B cell (primary cell): ENCODE data around the gene SLC32A1. TPM values are rescaled to one million over a fixed set of nuclear protein-coding genes. Genes with fewer than 3 reads are reported as not detected.

Experiments used
- ATAC-seq: fragments of 200-7000 bp; cut with Tn5 transposase; one replicate; pipeline ENCODE4 v1.10.0; 2021; ENCODE audit warnings: low read depth, mild to moderate bottlenecking, moderate number of reproducible peaks, moderate library complexity
- CTCF ChIA-PET: fragments of 350-600 bp; sonication (Branson Sonifier 250); formaldehyde crosslinking; loops from one replicate; lab custom pipeline; 2021; ENCODE audit warnings: antibody characterized with exemption, inconsistent platforms; lab: Charles Lee
- POLR2A ChIA-PET: fragments of 350-600 bp; sonication (Branson Sonifier 250); formaldehyde crosslinking; loops from one replicate; lab custom pipeline; 2021; ENCODE audit warnings: antibody characterized with exemption; lab: Charles Lee
- DNase-seq: peaks from one replicate; pipeline ENCODE4 v3.0.0; 2013
- H2AFZ ChIP-seq: 2 replicates; pipeline ENCODE4 v1.6.1; 2012; ENCODE audit warnings: mild to moderate bottlenecking, low read depth, low read length; ENCODE audit not compliant: insufficient read depth, poor library complexity, severe bottlenecking
- H3K27ac ChIP-seq, 2 donors: 1 replicate in 1 of 2; 2 replicates in 1 of 2; pipeline ENCODE4 v1.5.1; 2012 to 2013; ENCODE audit warnings: low read length in 2 of 2, mild to moderate bottlenecking in 2 of 2, moderate library complexity in 1 of 2
- H3K27me3 ChIP-seq, 4 experiments: fragments of 200-600 bp in 1 of 4; sonication (generic) in 1 of 4; replicated peaks in 1 of 4; 1 replicate in 2 of 4; 2 replicates in 2 of 4; pipeline versions ENCODE4 v1.6.1 to v1.7.0; 2013 to 2016; ENCODE audit warnings: low read length in 3 of 4, mild to moderate bottlenecking in 2 of 4, mixed read lengths in 1 of 4, moderate library complexity in 1 of 4; ENCODE audit not compliant: insufficient read depth in 4 of 4, control insufficient read depth in 3 of 4; ENCODE audit errors: control extremely low read depth in 1 of 4
- H3K36me3 ChIP-seq, 2 experiments: replicated peaks in 1 of 2; 1 replicate in 1 of 2; 2 replicates in 1 of 2; pipeline versions ENCODE4 v1.6.1 to v1.7.1; 2013; ENCODE audit warnings: low read length in 1 of 2; ENCODE audit not compliant: insufficient read depth in 2 of 2, control insufficient read depth in 1 of 2; ENCODE audit errors: control extremely low read depth in 1 of 2, extremely low read depth in 1 of 2
- H3K4me1 ChIP-seq, 2 donors: fragments of 200-600 bp in 1 of 2; sonication (generic) in 1 of 2; 1 replicate in 1 of 2; 2 replicates in 1 of 2; pipeline versions ENCODE4 v1.5.1 to v1.6.1; 2013 to 2017; ENCODE audit warnings: low read length in 2 of 2; ENCODE audit not compliant: control insufficient read depth in 2 of 2, insufficient read depth in 2 of 2
- H3K4me2 ChIP-seq: replicated peaks from 2 replicates; pipeline ENCODE3; 2012; ENCODE audit warnings: mild to moderate bottlenecking, low read depth, low read length; ENCODE audit not compliant: poor library complexity, severe bottlenecking
- H3K4me3 ChIP-seq, 5 experiments: fragments of 200-600 bp in 1 of 5; sonication (generic) in 1 of 5; 1 replicate in 3 of 5; 2 replicates in 2 of 5; pipeline versions ENCODE4 v1.5.1 to v1.7.0; 2011 to 2016; ENCODE audit warnings: low read length in 4 of 5, mild to moderate bottlenecking in 4 of 5, low read depth in 2 of 5, control low read depth in 1 of 5, moderate library complexity in 1 of 5; ENCODE audit not compliant: insufficient read depth in 1 of 5; ENCODE audit errors: control extremely low read depth in 1 of 5, extremely low read depth in 1 of 5
- H3K79me2 ChIP-seq: fragments of 200-600 bp; sonication (generic); one replicate; pipeline ENCODE4 v1.6.0; 2016; ENCODE audit warnings: low read length; ENCODE audit not compliant: control insufficient read depth, insufficient read depth
- H3K9ac ChIP-seq: fragments of 200-600 bp; sonication (generic); 2 replicates; pipeline ENCODE4 v1.6.1; 2017; ENCODE audit warnings: mild to moderate bottlenecking, low read length, moderate library complexity
- H3K9me3 ChIP-seq, 3 donors: one replicate each; pipeline versions ENCODE4 v1.6.1 to v1.7.1; 2013; ENCODE audit warnings: low read length in 2 of 3; ENCODE audit not compliant: control insufficient read depth in 2 of 3, insufficient read depth in 1 of 3; ENCODE audit errors: control extremely low read depth in 1 of 3
- H4K20me1 ChIP-seq: 2 replicates; pipeline ENCODE4 v1.6.0; 2012; ENCODE audit warnings: mild to moderate bottlenecking, low read length; ENCODE audit not compliant: insufficient read depth, control insufficient read depth, poor library complexity, severe bottlenecking
- H3K27ac Mint-ChIP-seq: one replicate; pipeline ENCODE4 v1.8.0; 2021; ENCODE audit warnings: mixed read lengths
- H3K27me3 Mint-ChIP-seq: one replicate; pipeline ENCODE4 v1.8.0; 2021; ENCODE audit warnings: mixed read lengths
- H3K4me1 Mint-ChIP-seq: one replicate; pipeline ENCODE4 v1.8.0; 2021; ENCODE audit warnings: mixed read lengths
- H3K4me3 Mint-ChIP-seq: one replicate; pipeline ENCODE4 v1.8.0; 2021; ENCODE audit warnings: mixed read lengths
- H3K9me3 Mint-ChIP-seq: one replicate; pipeline ENCODE4 v1.8.0; 2022; ENCODE audit warnings: mixed read lengths; ENCODE audit not compliant: insufficient read depth
- CTCF ChIP-seq: fragments of 200-600 bp; IDR thresholded peaks from one replicate; pipeline ENCODE4 v1.8.0; 2022; ENCODE audit warnings: antibody characterized with exemption, mild to moderate bottlenecking
- EZH2 ChIP-seq: IDR thresholded peaks from 2 replicates; pipeline ENCODE4 v1.6.1; 2012; ENCODE audit warnings: borderline replicate concordance, low read depth, mild to moderate bottlenecking, moderate library complexity, low read length; ENCODE audit not compliant: insufficient read depth, poor library complexity, severe bottlenecking
- WGBS: methylation state at CpG from one replicate; pipeline ENCODE4 v1.1.5; 2013; ENCODE audit warnings: missing lambda C conversion rate; ENCODE audit not compliant: insufficient coverage; 5-methylcytosine and 5-hydroxymethylcytosine counted together
- intact Hi-C: fragments of 100-400 bp; cut with micrococcal nuclease; formaldehyde crosslinking; loops from one replicate; pipeline ENCODE4 v1.10.0; 2022
- polyA plus RNA-seq: library from polyadenylated mRNA; depleted of rRNA; stranded (reverse); fragments of >200 nt; gene quantifications from 2 replicates; pipeline ENCODE4 v1.2.3, GENCODE V29; 2012
- total RNA-seq, 2 donors: library from RNA; stranded (reverse); fragments of 120-200 nt in 1 of 2; gene quantifications; 1 replicate in 1 of 2; 2 replicates in 1 of 2; pipeline versions ENCODE4 v1.2.3 to v1.2.4, GENCODE V29; 2013 to 2022

SLC32A1 gene
- total and polyA plus RNA-seq, 2 donors (not counting 1 experiment from before 2014, with no cell fraction given) = not detected

- H3K27me3 Mint-ChIP-seq = peaks cover 42% of the 10 kb centered on the region
- no peak for ATAC-seq
- no peak overlapping the region for H2AFZ ChIP-seq
- H3K9ac ChIP-seq = no peak overlapping the region
- no peak overlapping the region for H3K4me3 Mint-ChIP-seq
- H3K4me1 Mint-ChIP-seq = peaks cover 17% of the 10 kb centered on the region
- intact Hi-C loops = no loop called here
- H3K4me2 ChIP-seq = no peak overlapping the region
- H4K20me1 ChIP-seq = no peaks in the 10 kb centered on the region
- ChIA-PET POLR2A (no interaction called here), CTCF (no interaction called here)
- H3K79me2 ChIP-seq = no peaks in the 10 kb centered on the region
- H3K9me3 ChIP-seq = peaks cover 0 to 18% (median 0%) of the 10 kb centered on the region in 3 donors
- H3K27ac ChIP-seq = no peak overlapping the region
- TF ChIP-seq CTCF (no peak), EZH2 (no peak)
- peaks cover 0 to 38% (median 16%) of the 10 kb centered on the region in 4 experiments for H3K27me3 ChIP-seq
- no peak overlapping the region for H3K4me3 ChIP-seq
- WGBS = 93% methylated on average over 4 of the region's 5 CpGs
- H3K9me3 Mint-ChIP-seq = peaks cover 2% of the 10 kb centered on the region
- peaks cover 10 to 17% of the 10 kb centered on the region in 2 donors for H3K4me1 ChIP-seq
- no peak overlapping the region for H3K27ac Mint-ChIP-seq
- no peaks in the 10 kb centered on the region for H3K36me3 ChIP-seq
- DNase-seq = no peak
Measured at GRCh38 chr20:38676576-38676975, 47.7 kb upstream of the SLC32A1 start.

- WGBS = 41% methylated on average over 3 of the region's 9 CpGs
- intact Hi-C loops = no loop called here
- Histone ChIP-seq H3K27ac (no peak overlapping the region), H3K9ac (no peak overlapping the region), H3K27me3 (peaks cover 0 to 28% (median 10%) of the 10 kb centered on the region in 4 experiments), H3K4me2 (no peak overlapping the region), H4K20me1 (no peaks in the 10 kb centered on the region), H3K36me3 (no peaks in the 10 kb centered on the region), H3K9me3 (peaks cover 0 to 3% (median 0%) of the 10 kb centered on the region in 3 donors), H3K4me3 (no peak overlapping the region), H3K79me2 (no peaks in the 10 kb centered on the region), H2AFZ (no peak overlapping the region), H3K4me1 (no peaks in the 10 kb centered on the region)
- ChIA-PET CTCF (interaction anchor here (1.2 to 2.1 kb wide), 2 partner anchors 22 to 213 kb away, joined by 4 to 5 read pairs; no protein-coding TSS in a partner anchor), POLR2A (no interaction called here)
- H3K9me3 Mint-ChIP-seq = peaks cover 2% of the 10 kb centered on the region
- peaks cover 52% of the 10 kb centered on the region for H3K27me3 Mint-ChIP-seq
- H3K27ac Mint-ChIP-seq = no peak overlapping the region
- ATAC-seq (peak; percentile 41), DNase-seq (peak; percentile 45)
- no peak overlapping the region for H3K4me3 Mint-ChIP-seq
- TF ChIP-seq CTCF (no peak), EZH2 (no peak)
- H3K4me1 Mint-ChIP-seq = no peaks in the 10 kb centered on the region
Measured at GRCh38 chr20:38680500-38681306, 43.6 kb upstream of the SLC32A1 start.
